ENCODE data around the gene RASA3.
A peak's percentile ranks its signal among the peaks of the same experiment; 100 is the strongest.
"Not testable (repeated sequence)": the region's sequence is repeated elsewhere in the genome, so short reads cannot be mapped to it uniquely, and the experiment has no call there.

RASA3 gene

DNA sequence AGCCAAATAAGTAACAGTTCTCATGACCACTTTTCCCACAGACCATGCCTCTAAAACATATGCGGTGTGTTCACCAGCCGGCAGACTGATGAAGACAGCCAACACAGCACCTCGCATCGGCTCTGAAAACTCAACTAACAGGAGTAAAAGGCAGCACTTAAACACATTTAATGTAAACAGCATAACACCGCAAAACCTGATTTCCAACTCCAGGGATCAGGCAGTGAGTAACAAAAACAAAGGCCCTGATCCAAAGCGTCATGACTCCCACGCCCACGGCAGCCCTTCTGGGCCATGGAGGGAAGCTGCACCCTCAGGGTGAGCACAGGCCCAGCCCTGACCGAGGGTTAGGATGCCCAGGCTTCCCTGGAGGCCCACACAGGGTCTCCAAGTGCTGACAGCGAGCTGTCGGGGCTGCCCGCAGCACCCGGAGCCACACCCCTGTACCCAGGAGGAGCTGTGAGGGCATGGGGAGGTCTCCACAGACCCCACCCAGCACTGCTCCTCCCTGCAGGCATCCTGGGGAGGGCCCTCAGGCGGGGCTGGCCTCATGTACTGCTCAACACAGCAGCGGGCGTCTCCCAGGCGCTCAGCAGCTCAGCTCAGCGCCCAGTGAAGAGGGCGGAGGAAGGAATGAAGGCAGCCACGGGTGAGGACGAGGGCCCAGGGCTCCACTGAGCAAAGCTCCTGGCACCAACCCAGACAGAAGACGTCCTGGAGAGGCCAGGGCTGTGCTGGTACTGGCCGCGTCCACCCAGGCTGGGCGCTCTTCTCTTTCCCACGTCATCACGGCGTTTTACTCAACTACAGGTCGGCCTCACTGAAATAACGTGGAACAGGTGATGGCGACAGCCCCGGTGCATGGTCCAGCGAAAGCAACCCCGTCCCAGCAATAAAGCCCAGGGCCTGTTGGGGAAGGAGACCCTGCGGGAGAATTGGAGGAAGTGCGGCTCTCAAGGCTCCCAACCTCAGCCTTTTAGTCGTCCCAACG is 53.7 kb downstream of the RASA3 start:
- peak in 1 of 2 donors; percentile 48 for DNase-seq

DNA sequence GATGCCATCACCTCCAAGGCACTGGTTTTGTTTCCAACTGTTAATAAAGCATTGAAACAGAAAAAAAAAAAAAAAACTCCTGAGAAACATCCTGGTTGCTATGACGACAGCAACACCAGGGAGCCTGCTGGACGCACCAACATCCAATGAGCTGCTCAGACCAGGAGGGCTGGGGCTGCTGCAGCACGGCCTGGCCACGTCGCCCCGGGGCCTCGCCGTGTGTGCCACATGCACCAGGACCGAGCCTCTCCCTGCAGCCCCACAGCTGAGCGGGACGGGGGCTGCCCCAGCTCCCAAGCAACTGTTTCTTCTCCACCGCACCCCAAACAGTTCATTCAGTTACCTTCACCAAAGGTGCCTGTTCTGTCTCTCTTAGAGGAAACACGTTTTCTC is 54.5 kb downstream of the RASA3 start:
- no peak for DNase-seq

- no peak for DNase-seq
Measured at GRCh38 chr13:114077099-114077932, 55.1 kb downstream of the RASA3 start.

DNA sequence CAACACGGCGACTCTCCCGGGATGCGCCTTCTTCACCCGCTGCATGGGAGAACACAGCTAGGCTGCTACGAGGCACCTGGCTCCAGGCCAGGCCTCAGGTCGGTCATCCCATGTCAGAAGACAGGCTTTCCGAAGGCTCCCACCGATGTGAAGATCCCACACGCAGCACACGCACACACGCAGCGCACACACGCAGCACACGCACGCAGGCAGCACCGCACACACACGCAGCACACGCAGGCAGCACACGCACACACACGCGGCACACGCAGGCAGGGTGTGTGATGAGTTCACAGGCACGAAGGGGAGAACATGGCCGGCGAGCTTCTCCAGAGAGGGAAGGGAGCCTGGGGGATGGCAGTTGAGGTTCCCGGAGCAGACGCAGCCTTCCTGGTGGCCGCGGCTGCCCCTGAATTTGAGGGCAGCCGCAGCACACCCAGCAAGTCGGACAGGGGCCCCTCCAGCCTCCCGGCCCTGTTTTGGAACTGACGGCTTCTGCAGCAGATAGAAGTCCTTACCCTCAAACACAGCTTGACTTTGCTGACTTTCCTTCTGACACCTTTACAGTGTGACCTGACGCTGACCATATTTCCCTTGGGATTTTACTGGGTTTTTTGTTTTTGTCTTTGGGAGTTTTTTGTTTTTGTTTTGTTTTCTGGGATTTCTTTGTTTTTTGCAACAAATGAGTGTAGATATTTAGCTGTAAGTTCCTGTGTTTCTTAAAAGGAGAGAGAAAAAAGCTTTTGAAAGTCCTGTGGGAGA is 55.9 kb downstream of the RASA3 start:
- no peak for DNase-seq

- not testable (repeated sequence) for DNase-seq
Measured at GRCh38 chr13:114075811-114076210, 56.6 kb downstream of the RASA3 start.

- no peak for DNase-seq
Measured at GRCh38 chr13:114074671-114075315, 57.6 kb downstream of the RASA3 start.

- DNase-seq: no peak
Measured at GRCh38 chr13:114073881-114074612, 58.4 kb downstream of the RASA3 start.

DNA sequence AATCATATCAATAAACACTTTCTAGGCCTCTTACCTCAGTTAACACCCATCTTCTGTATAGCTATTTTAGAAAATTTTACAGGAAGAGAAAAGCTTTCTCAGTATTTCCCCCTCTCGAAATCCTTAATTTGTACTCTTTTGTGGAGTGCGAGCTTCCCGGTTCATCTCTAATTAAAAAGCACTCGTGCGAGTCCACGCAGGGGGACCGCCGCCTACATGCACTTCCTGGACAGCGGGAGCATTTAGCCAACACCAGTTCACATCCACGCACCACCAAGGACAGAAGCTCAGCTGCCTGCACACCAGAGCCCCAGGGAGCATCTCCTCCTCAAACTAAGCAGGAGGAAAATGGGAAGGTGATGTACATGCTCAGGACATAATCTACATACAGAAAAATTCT is 60.0 kb downstream of the RASA3 start:
- DNase-seq: no peak

DNA sequence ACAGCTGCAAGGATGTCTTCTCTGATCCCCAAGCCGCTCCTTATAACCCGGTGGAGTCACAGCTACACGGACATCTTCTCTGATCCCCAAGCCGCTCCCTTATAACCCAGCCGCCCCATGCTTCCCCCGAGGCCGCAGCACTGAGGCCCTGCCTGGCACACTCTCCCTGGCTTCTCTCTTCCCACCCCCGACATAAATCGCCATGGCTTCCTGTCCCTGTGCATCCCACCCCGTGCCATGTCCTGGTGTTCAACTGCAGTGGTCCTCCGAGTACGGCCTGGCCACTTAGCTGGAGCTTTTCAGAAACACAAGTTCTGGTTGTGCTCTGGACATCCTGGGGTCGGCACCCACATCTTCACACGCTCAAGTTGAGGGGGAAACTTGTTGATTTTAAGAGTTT is 60.4 kb downstream of the RASA3 start:
- DNase-seq: no peak

- DNase-seq: no peak
Measured at GRCh38 chr13:114071410-114071809, 61.0 kb downstream of the RASA3 start.

DNA sequence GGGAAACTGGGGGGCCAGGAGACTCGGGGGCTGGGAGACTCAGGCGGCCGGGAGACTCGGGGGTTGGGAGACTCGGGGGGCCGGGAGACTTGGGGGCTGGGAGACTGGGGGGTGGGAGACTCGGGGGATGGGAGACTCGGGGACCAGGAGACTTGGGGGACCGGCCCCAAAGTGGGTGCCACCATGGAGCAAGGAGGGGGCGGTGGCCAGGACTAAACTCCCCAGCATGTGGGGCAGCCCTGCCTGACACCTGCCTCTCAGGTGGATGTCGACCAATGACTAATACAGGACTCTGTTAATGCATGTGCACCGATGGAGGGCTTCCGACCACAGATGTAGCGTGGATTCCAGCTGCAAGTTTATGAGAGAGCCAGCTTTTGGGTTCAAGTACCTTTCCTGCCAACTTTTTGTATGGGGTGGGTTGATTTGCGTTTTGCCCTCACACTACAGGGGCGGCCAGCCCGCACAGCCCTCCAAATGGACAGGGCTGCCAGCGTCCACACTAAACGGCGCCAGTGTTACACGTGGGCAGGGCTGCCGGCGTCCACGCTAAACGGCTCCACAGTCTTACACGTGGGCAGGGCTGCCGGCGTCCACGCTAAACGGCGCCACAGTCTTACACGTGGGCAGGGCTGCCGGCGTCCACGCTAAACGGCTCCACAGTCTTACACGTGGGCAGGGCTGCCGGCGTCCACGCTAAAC is 62.2 kb downstream of the RASA3 start:
- no peak for DNase-seq

DNA sequence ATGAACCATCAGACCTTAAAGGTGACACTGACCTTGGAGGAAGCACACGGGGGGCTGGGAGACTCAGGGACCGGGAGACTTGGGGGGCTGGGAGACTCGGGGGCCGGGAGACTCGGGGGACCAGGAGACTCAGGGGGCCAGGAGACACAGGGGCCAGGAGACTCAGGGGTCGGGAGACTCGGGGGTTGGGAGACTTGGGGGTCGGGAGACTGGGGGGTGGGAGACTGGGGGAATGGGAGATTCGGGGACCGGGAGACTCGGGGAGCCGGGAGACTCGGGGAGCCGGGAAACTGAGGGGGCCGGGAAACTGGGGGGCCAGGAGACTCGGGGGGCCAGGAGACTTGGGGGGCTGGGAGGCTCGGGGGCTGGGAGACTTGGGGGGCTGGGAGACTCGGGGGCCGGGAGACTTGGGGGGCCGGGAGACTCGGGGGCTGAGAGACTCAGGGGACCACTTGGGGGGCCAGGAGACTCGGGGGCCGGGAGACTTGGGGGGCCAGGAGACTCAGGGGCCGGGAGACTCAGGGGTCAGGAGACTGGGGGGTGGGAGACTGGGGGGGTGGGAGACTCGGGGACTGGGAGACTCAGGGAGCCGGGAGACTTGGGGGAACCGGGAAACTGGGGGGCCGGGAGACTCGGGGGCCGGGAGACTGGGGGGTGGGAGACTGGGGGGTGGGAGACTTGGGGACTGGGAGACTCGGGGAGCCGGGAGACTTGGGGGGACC is 62.9 kb downstream of the RASA3 start:
- DNase-seq: no peak

- peak; percentile 35 to 63 for DNase-seq
Measured at GRCh38 chr13:114068656-114069318, 63.6 kb downstream of the RASA3 start.

DNA sequence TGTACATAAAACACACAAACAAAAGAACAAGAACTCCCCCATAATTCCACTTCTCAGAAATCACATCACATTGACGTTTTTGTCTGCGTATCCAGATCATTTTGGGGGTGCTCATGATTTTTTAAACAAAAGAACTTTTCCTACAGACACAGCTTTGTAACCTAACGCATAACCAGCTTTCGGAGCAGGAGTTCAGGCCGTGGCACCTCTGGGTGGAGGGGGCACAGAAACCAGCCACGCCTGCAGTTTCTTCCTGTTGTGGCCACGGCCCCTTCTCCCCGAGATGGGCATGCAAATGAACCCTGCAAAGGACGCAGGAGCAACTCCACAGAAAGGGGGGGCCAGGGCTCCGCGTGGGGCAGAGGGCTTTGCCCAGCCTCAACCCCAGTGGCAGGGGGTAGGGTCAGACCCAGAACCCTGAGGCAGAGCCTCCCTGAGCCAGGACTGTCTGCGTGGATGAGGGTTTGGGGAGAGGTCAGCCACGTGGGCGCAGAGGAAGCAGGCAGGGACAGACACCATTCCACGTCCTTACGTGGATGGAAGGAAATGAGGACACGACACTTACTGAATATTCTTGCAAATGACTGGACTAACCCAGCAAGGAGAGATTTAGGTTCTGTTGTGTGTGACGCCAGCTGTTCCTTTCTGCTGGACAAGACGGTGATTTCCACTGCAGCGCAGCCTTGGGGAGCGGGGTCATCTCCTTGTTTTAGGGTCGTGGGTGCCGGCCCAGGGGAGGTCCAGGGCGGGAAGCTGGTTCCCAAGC is 64.4 kb downstream of the RASA3 start:
- DNase-seq: peak in 1 of 2 donors; percentile 39

DNA sequence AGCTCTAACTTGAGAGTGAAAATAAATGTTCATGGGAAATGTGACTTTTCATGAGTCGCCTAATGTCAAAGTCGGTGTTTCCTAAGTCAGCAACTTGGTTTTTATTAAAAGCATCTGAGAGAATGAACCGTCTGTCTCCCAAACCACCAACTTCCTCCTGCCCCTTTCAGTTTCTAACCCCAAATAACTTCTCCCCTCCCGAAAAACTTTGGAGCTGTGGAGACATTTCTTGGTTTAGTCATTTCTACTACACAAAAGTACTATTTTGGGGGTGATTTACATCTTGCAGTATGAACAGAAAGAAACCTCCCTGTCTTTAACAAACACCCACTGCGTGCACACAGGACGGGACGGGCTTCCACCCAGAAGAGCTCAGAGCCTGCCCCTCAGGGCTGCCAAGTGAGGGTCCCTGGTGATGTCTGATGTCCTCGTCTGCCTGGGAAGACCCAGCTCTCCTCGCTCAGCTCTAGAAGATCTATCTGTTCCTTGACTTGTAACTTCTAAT is 65.0 kb downstream of the RASA3 start:
- peak; percentile 82 to 86 for DNase-seq

DNA sequence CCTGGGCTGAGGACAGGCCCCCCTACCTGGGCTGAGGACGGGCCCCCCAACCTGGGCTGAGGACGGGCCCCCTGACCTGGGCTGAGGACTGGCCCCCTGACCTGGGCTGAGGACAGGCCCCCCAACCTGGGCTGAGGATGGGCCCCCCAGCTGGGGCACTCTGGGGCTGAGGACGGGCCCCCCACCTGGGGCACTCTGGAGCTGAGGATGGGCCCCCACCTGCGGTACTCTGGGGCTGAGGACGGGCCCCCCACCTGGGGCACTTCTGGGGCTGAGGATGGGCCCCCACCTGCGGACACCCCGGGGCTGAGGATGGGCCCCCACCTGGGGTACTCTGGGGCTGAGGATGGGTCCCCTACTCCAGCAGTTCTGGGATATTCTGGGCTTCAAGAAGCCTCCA is 65.5 kb downstream of the RASA3 start:
- no peak for DNase-seq

GRCh38 chr13:114065926-114066774 is 66.3 kb downstream of the RASA3 start:
- DNase-seq: no peak

All from inflammatory macrophage (primary cell).